GM19239 (cell line): Measurements from ENCODE around the gene CSNK1A1.
A peak's percentile ranks its signal among the peaks of the same experiment; 100 is the strongest.
"Not testable (repeated sequence)": the region's sequence is repeated elsewhere in the genome, so short reads cannot be mapped to it uniquely, and the experiment has no call there.

Experiments
- DNase-seq: peaks from one replicate; pipeline ENCODE4 v3.0.0; 2011; ENCODE audit warnings: low spot score; ENCODE audit not compliant: insufficient read length
- FAIRE-seq: peaks from 2 replicates; lab custom pipeline; 2011; peaks lifted over from hg19 to GRCh38; lab: Jason Lieb, UNC

CSNK1A1 gene

DNA sequence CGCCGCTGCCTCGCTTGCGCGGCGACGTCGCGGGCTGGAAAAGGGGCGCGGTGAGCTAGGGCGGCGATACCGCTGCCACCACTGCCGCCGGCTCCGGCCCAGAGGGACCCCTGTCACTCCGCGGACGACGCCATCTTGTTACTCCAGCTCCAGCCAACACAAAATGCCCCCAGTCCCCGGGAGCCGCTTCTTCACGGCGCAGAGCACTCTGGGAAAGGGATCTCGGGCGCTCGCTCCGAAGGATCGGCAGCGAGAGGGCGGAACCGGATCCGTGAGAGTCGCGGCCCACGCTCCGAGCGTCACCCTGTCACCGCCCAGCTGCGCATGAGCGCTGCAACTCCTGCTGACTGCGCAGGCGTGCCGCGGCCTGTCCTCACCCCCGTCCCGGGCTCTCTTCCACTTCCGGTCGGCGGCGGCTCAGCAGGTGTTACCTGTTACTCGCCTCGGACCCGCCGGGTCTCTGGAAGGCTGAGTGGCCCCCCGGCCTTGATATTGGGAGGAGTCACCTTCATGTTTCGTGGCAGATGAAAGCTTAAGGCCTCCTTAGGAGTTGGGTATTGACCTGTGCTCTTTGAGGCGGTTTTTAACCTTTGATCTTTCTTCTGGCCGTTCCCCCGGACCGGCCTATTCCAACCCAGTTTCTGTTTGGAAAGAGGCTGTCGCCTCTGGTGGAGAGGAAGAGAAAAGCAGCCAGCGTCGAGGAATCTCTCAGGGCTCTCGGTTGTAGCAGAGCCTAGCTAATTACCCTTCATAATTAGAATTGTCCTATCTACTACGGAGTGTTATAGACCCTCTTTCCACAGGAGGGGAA lies at the start of gene CSNK1A1:
CSNK1A1 (minus strand) TSS at position 213 of the 811 bp plus-strand sequence. CDS start 475 bp downstream, outside the sequence.
- peak; percentile 87 for FAIRE-seq

DNA sequence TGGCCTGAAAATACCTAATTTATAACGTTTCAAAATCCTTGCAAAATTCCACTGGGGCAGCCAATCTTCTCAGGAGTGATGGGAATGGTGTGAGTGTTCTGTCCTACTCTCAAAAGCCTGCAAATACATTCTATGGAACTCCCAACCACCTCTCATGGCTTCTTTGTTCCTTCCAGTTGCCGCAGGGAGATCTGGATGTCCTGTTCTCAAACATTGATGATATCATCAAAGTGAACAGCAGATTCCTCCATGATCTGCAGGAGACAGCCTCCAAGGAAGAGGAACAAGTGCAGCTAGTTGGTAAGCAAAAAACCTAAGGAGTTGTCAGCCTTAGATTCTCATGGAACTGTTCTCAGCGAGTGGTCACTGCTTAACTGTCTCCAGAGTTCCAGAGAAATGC lies 49.7 kb upstream of the CSNK1A1 start:
- FAIRE-seq (no peak), DNase-seq (no peak)

More for the DNA sequence above, at the start of gene CSNK1A1:
- DNase-seq = peak; percentile 84

DNA sequence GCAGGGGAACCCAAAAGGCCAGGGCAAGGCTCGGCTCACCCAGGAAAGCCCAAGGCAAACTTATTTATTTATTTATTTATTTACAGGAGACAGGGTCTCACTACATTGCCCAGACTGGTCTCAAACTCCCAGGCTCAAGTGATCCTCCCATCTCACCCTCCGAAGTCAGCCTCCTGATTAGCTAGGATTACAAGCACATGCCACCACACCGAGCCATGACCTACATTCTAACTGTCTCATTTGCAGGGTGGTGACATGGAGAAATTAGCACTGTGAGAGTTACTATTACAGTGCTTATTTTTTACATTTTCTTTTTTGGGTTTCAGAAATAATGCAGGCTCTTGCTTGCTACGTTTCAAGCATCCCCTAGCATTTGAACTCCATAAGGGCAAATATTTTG lies 48.1 kb upstream of the CSNK1A1 start:
- no peak for FAIRE-seq

DNA sequence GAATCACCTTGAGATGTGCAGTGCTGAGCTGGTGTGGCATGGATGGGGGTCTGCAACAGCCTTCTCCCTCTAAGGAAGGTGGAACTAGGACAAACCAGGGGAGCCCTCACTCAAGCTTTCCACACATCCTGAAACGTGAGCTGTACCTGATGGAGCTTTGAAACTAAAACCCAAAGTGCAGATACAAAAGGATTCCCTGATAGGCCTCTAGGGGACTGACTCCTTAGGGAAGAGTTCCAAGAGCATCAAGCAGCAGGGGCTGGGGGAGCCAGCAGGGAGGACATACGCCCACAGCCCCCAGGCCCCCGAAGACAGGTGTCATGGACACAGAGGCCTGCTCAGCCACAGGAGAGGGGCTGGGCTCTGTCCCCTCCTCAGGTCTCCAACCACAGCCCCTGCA lies 47.7 kb upstream of the CSNK1A1 start:
- FAIRE-seq (no peak), DNase-seq (no peak)

More for the DNA sequence above, 48.1 kb upstream of the CSNK1A1 start:
- no peak for DNase-seq

DNA sequence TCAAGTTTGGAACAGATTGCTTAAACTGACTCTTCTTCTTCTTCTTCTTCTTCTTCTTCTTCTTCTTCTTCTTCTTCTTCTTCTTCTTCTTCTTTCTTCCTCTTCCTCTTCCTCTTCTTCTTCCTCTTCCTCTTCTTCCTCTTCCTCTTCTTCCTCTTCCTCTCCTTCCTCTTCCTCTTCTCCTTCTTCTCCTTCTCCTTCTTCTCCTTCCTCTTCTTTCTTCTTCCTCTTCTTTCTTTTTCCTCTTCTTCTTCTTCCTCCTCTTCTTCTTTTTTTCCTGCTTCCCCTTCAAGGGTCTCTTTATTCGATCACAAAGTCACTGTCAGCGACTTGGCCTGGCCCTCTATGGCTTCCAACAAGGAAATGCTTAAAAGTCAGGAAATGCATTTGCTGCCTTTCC lies 47.0 kb upstream of the CSNK1A1 start:
- not testable (repeated sequence) for FAIRE-seq, DNase-seq

DNA sequence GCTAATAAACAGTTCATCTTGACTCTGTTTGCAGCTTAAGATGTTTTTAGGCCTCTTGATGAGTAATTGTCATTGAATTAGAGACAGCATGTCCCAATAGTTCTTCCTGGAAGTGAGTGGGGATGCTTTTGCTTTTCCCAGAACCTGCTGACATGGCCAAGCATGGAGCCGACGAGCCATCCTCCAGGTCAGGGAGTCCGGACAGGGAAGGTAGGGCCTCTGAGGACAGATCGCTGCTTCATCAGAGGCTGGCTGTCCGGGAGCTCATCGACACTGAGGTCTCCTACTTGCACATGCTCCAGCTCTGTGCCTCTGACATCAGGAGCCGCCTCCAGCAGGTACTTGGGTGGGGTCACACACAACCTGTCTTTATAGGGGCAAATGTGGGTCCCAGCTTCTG lies 46.4 kb upstream of the CSNK1A1 start:
- FAIRE-seq (no peak), DNase-seq (no peak)

DNA sequence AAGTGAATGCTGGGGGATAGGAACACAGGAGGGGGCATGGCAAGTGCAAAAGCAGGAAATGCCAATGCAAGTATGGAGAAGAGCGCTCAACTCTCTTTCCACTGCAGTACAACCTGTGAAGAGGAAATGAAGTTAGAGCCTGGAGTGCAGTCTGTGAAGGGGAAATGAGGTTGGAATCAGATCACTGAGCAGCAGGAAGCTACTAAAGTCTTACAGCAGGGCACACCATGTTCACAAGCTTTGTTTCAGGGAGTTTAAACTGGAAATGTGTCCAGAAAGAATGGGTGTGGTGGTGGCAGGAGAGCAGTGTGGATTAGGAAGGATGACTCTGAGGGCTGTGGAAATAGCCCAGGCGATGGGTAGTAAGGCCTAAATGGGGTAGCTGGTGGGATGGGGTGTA lies 45.5 kb upstream of the CSNK1A1 start:
- DNase-seq (no peak), FAIRE-seq (no peak)

DNA sequence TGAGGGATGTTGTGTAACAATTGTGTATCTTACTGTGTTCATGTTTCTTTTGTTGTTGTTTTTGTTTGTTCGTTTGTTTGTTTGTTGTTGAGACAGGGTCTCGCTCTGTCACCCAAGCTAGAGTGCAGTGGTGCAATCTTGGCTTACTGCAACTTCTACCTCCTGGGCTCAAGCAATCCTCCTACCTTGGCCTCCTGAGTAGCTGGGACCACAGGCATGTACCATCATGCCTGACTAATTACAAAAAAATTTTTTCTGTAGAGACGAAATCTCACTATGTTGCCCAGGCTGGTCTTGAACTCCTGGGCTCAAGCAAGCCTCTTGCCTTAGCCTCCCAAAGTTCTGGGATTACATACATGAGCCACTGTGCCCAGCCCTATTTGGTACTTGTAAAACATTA lies 43.9 kb upstream of the CSNK1A1 start:
- DNase-seq = not testable (repeated sequence)

DNA sequence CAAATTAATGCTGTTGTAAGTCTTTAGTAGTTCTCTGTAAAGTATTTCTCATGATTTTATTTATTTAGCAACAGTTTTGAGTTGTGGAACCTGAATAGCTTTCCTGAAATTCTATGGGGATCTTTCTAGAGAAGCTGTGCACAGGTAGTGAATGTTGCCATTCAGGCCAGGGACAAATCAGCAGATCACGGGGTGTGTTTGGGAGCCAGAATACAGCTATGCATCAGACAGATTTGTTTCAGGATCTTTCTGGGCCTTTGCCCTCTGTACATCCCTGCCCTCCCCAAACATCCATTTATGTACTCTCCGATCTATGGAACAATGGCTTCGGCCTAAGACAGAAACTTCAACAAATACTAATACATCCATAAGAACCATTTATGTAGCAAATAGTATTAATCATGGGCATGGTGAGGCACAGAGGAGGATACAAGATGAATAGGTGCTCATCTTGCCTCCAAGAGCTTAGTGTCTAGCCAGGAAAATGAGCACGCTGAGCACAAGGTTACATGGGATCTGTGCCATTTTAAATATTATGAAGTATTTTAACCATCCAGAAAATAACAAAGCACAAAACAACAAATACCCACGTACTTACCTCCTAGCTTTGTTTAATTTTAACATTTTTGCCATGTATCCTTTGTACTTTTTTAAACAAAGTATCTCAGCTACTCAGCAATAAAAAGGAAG lies 43.1 kb upstream of the CSNK1A1 start:
- FAIRE-seq (no peak), DNase-seq (no peak)

More for the DNA sequence above, 43.9 kb upstream of the CSNK1A1 start:
- FAIRE-seq = peak; percentile 11

DNA sequence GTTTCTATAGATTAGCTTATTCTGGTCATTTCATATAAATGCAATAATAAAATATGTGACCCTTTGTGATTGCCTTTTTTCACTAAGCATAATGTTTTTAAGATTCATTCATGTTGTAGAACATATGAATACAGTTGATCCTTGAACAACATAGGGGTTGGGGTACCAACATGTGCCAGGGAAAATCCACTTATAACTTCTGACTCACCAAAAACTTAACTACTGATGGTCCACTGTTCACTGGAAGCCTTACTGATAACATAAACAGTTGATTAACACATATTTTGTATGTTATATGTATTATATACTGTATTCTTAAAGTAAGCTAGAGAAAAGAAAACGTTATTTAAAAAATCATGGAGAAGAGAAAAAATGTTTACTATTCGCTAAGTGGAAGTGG lies 42.1 kb upstream of the CSNK1A1 start:
- DNase-seq = no peak
- FAIRE-seq = no peak

DNA sequence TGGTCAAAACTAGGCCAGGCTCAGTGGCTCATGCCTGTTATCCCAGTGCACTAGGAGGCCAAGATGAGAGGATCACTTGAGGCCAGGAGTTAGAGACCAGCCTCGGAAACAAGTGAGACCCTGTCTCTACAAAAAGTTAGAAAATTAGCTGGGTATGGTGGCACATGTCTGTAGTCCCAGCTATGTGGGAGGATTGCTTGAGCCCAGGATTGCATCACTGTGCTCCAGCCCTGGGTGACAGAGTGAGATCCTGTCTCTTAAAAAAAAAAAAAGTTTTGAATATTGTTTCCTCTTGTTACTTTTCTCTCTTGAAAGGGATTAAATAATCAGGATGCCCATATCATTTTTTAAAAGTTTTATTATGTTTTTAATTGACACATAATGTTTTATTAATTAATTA lies 37.7 kb upstream of the CSNK1A1 start:
- FAIRE-seq (no peak), DNase-seq (no peak)

DNA sequence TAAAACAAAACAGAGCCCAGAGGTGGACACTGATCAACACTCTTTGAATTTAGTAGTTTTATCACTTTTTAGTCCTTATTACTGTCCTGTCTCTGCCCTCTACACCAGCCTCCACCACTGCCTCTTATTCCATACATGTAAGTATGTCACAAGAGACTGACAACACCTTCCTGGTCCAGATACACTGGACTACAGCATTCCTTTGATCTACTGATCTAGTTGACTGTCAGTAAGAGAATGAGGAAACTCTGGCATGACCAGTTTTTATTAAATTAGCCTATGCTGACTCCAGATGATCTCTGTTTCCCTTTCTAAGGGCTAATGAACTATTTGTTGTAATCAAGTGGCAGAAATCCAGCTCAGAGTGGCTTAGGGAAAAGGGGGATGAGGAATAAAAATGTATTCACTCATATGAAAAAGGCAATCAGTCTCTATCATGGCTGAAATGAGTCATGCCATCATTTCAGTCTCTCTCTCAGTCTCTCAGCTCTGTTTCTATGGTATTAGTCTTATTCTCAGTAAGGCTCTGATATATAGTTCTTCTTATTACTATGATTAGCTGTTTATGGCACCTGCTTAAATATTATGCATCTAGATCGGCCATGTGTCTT lies 35.6 kb upstream of the CSNK1A1 start:
- DNase-seq (no peak), FAIRE-seq (no peak)

DNA sequence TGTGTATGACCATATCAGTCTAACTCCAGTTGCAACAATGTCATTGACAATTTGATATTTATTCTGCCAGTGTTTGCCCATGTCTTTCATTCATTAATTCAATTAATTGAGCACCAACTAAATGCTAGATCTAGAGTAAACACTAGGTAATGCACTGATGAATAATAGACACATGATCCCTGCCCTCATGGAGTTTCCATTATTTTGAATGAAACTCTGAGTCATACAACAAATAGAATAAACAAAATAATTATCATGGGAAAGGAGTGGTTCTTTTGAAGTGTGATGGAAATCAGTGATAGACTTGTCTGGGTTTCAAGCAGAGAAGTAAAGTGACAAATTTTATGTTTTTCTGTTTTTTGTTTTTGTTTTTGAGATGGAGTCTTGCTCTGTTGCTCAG lies 34.7 kb upstream of the CSNK1A1 start:
- FAIRE-seq (no peak), DNase-seq (no peak)

DNA sequence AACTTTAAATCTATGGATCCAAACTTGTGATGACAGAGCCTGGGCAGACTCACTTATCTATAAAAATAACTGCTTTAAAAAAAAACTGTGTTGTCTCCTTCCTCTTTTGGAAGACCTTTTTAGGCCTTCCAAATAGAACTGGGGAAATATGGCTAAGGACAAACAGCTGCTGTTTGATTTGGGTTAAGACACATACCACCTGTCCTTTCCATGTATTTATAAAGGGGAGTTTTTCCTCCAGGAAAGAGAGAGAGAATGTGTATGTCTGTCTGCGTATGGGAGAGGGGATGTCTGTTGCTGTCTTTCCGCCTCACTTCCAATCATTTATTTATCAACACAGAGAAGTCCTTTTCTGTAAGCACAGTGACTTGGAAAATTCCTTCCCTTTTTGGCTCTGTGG lies 32.9 kb upstream of the CSNK1A1 start:
- FAIRE-seq = no peak
- DNase-seq = no peak

DNA sequence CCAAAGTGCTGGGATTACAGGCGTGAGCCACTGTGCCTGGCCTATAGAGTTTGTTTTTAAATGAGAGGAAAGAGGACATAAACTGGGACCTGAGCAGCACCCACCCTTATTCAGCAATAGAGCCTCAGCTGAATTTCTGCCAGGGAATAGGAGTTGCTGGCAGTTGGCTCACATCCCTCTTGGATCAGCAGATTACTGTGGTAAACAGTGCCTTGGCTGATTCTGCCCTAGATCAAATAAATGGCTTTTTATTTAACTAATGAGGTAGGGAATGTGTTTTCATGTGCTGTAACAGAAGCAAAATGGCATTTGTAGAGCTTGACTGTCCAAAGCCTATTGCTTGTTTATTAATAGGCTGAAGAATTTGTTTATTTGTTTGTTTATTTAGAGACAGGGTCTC lies 32.2 kb upstream of the CSNK1A1 start:
- FAIRE-seq (no peak), DNase-seq (no peak)

DNA sequence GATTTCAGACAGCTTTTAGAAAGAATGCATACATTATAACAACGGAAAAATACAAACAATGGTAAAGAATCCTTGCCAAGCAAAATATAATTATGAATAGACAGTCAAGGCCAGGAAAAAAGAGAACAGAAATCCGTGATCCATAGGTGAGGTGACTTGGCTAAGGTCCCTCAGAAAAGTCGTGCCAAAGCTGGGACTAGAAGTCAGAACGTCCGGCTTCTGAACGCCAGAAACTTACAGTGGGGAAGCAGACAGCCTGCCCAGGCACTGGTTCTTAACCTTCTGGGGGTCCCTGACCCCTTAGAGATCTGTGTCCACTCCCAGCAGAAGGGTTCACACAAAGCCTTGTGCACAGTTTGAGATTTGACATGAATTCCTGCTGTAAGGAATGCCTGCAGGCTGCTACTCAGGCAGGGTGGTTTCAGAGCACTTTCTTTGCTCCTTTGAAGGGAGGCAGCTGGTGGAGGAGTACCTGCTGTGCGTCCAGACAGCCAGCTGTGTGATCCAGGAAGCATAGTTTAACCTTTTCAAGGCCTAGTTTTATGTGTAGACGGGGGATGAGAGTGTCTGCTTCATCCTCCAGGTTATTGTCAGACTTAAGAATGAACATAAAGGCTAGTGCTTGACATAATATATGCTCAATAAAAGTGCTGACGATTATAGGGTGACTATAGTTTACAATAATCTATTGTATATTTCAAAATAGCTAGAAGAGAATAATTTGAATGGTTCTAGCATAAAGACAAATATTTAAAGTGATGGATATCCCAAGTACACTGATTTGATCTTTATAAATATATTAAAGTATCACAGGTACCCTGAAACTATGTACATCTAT lies 30.9 kb upstream of the CSNK1A1 start:
- DNase-seq = no peak
- FAIRE-seq = no peak

DNA sequence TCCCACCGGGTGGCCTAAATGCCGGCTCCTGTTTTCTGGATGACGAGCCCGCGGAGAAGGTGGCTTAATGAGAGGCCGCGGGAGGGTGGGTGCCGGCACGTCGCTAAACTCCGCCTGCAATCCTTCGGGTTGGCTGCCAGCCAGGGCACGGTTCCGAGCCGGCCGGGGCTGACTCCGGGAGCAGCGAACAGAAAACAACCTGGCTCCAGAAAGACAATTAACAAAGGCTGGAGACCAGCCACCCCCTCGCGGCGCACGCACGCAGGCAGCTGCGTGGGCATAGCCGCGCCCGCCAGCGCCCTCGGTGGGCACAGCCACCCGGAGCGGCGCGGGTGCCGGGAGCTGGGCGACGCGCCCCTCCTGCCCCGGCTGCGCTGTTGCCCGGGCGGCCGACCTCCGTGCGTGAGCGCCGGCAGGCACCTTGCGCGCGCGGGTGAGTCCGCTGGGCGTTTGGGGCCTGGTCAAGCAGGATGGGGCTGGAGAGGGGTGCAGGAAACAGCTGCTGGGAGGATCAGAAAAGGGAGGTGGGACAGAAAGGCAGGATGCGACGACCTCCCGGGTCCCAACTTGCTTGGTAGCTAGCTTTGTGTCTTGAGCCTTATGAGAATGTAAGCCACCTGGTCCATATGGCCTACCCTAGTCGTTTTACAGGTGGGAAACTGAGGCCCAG lies 30.1 kb upstream of the CSNK1A1 start, which contains the start of gene ARHGEF37:
ARHGEF37 (plus strand) TSS at position 307 of the 670 bp plus-strand sequence. CDS start 16,272 bp downstream, outside the sequence.
- DNase-seq (no peak), FAIRE-seq (no peak)

DNA sequence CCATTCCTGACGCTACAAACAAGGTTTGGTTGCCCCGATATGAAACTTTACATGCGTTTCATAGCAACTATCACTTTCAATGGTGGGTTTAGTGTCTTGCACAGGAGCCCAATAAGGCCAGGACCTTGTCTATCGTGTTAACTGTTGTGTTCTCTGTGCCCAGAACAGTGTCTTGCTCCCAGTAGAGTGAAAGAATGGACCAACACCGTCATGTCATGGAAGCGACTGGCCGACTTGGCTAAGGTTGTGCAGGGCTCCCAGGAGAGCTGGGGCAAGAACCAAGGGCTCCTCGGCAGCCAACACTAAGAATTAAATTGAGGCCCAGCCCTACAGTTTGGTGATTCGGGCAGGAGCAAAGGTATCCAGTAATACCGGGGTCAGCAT lies 29.6 kb upstream of the CSNK1A1 start:
- FAIRE-seq (no peak), DNase-seq (no peak)

DNA sequence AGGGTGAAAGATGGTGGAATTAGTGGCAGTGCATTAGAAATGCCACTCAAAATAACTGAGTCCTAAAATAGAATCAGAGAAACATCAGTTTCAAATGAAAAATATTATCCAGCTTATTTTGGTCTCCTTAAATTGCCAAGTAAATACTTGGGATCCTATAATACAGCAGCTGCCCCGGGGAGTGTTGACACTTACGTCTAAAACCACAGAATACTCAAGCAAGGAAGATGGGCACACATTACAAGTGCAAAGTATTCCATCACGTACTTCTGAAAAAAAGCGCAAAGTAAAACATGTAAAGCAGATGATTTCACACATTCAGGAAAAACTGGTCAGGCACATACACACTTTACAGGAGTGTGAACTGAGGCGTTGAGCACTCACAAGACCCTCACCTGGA lies 27.7 kb upstream of the CSNK1A1 start:
- FAIRE-seq (no peak), DNase-seq (no peak)

DNA sequence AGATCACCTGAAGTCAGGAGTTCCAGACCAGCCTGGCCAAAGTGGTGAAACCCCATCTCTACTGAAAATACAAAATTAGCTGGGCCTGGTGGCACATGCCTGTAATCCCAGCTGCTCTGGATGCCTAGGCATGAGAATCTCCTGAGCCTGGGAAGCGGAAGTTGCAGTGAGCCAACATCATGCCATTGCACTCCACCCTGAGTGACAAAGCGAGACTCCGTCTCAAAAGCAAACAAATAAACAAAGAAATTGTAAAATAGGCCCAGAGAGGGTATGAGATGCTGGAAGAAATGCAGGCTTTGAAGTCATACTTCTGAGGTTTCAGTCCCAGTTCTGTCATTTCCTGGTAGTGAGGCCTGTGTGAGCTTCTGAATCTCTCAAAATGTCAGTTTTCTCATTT lies 24.8 kb upstream of the CSNK1A1 start:
- FAIRE-seq (no peak), DNase-seq (no peak)
